Naive thymus-derived CD8-positive, alpha-beta T cell (primary cell): ENCODE results near the gene SSH3. TPM values are rescaled to one million over a fixed set of nuclear protein-coding genes. Genes with fewer than 3 reads are reported as not detected.

Source experiments
- ATAC-seq, 2 donors: fragments of 150-1000 bp; cut with Tn5 transposase in 1 of 2; sonication (Bioruptor Pico), chemical (Tn5 transposase) in 1 of 2; 1 replicate in 1 of 2; 2 replicates in 1 of 2; pipeline ENCODE4 v1.10.0; 2021; ENCODE audit warnings: mild to moderate bottlenecking in 2 of 2, moderate library complexity in 2 of 2
- POLR2A ChIA-PET: fragments of 350-600 bp; sonication (Branson Sonifier 250); formaldehyde crosslinking; loops from one replicate; lab custom pipeline; 2021; ENCODE audit warnings: antibody characterized with exemption; lab: Charles Lee
- DNase-seq, 10 donors: peaks; one replicate each; pipeline versions ENCODE4 v3.0.0 to v3.0.0-alpha.2; 2020 to 2022
- H3K27ac Mint-ChIP-seq, 10 donors: one replicate each; pipeline ENCODE4 v1.8.0; 2020 to 2022; ENCODE audit warnings: mild to moderate bottlenecking in 10 of 10, mixed read lengths in 10 of 10, moderate library complexity in 4 of 10, inconsistent platforms in 1 of 10
- H3K27me3 Mint-ChIP-seq, 5 donors: one replicate each; pipeline ENCODE4 v1.8.0; 2021 to 2022; ENCODE audit warnings: mixed read lengths in 5 of 5
- H3K36me3 Mint-ChIP-seq, 3 donors: one replicate each; pipeline ENCODE4 v1.8.0; 2020 to 2022; ENCODE audit warnings: mixed read lengths in 3 of 3, mild to moderate bottlenecking in 2 of 3, inconsistent platforms in 1 of 3
- H3K4me1 Mint-ChIP-seq, 4 donors: one replicate each; pipeline ENCODE4 v1.8.0; 2021 to 2022; ENCODE audit warnings: mixed read lengths in 4 of 4
- H3K4me3 Mint-ChIP-seq, 10 donors: one replicate each; pipeline ENCODE4 v1.8.0; 2020 to 2022; ENCODE audit warnings: mild to moderate bottlenecking in 10 of 10, mixed read lengths in 10 of 10, moderate library complexity in 6 of 10, inconsistent platforms in 1 of 10
- H3K9me3 Mint-ChIP-seq, 9 donors: one replicate each; pipeline ENCODE4 v1.8.0; 2020 to 2022; ENCODE audit warnings: mixed read lengths in 9 of 9, mild to moderate bottlenecking in 3 of 9, inconsistent platforms in 1 of 9, moderate library complexity in 1 of 9
- polyA plus RNA-seq, 3 donors: library from polyadenylated mRNA; unstranded; fragments of 300-500 nt; fragmentation: Illumina TruSeq; gene quantifications; one replicate each; pipeline ENCODE4 v1.2.3, GENCODE V29; 2021
- total RNA-seq, 8 experiments: library from RNA in 2 of 8; stranded (reverse) in 2 of 8; gene quantifications; one replicate each; pipeline ENCODE4 v1.2.3 and lab custom pipeline; 2021 to 2026

SSH3 gene
- total and polyA plus RNA-seq, 5 experiments from 2014 or later: 1.7 to 25.3 (median 4.5) TPM

GRCh38 chr11:67262731-67263675 lies 40.3 kb upstream of the SSH3 start:
- Mint-ChIP-seq H3K9me3 (no peaks in the 10 kb centered on the region), H3K4me3 (peak overlapping the region; percentile 46 to 93 (median 67)), H3K27me3 (no peaks in the 10 kb centered on the region), H3K36me3 (peaks cover 2 to 9% (median 8%) of the 10 kb centered on the region in 3 donors), H3K27ac (peak overlapping the region; percentile 53 to 92 (median 77)), H3K4me1 (peaks cover 27 to 51% (median 44%) of the 10 kb centered on the region in 4 donors)
- POLR2A ChIA-PET: interaction anchor here (1.3 to 35.0 kb wide), 8 partner anchors 9 to 129 kb away, joined by 3 to 2293 read pairs (median 17); partner anchors contain the start of genes ANKRD13D, POLD4, RAD9A and SSH3
- peak; percentile 43 to 46 for ATAC-seq
- peak; percentile 39 to 82 (median 68) for DNase-seq

- DNase-seq (peak in 1 of 10 donors; percentile 18), ATAC-seq (no peak)
- Mint-ChIP-seq H3K27me3 (no peaks in the 10 kb centered on the region), H3K4me3 (peak overlapping the region in 9 of 10 donors; percentile 36 to 98 (median 63)), H3K9me3 (no peaks in the 10 kb centered on the region), H3K27ac (peak overlapping the region in 7 of 10 donors; percentile 49 to 90 (median 82)), H3K36me3 (peaks cover 4 to 17% (median 12%) of the 10 kb centered on the region in 3 donors), H3K4me1 (peaks cover 27 to 58% (median 53%) of the 10 kb centered on the region in 4 donors)
- POLR2A ChIA-PET: interaction anchor here (0.8 to 35.0 kb wide), 3 partner anchors 24 to 89 kb away, joined by 3 to 2293 read pairs (median 30); partner anchors contain the start of genes ANKRD13D and SSH3
Observed at GRCh38 chr11:67264260-67264659, 39.1 kb upstream of the SSH3 start.

GRCh38 chr11:67264877-67265632 lies 38.3 kb upstream of the SSH3 start:
- Mint-ChIP-seq H3K4me3 (peak overlapping the region; percentile 61 to 98 (median 78)), H3K4me1 (peaks cover 28 to 61% (median 58%) of the 10 kb centered on the region in 4 donors), H3K36me3 (peaks cover 4 to 17% (median 12%) of the 10 kb centered on the region in 3 donors), H3K27ac (peak overlapping the region; percentile 78 to 90 (median 88)), H3K9me3 (no peaks in the 10 kb centered on the region), H3K27me3 (no peaks in the 10 kb centered on the region)
- DNase-seq (peak in 1 of 10 donors; percentile 61), ATAC-seq (no peak)
- POLR2A ChIA-PET: interaction anchor here (0.8 to 35.0 kb wide), 6 partner anchors 11 to 762 kb away, joined by 3 to 2293 read pairs (median 3); partner anchors contain the start of genes ANKRD13D and SSH3

- Mint-ChIP-seq H3K9me3 (no peaks in the 10 kb centered on the region), H3K4me1 (peaks cover 36 to 68% (median 65%) of the 10 kb centered on the region in 4 donors), H3K4me3 (peak overlapping the region; percentile 74 to 98 (median 81)), H3K36me3 (peaks cover 4 to 25% (median 17%) of the 10 kb centered on the region in 3 donors), H3K27ac (peak overlapping the region; percentile 70 to 90 (median 88)), H3K27me3 (no peaks in the 10 kb centered on the region)
- peak; percentile 43 to 49 for ATAC-seq
- peak; percentile 57 to 84 (median 79) for DNase-seq
- POLR2A ChIA-PET: interaction anchor here (0.9 to 35.0 kb wide), 9 partner anchors 11 to 763 kb away, joined by 3 to 2293 read pairs (median 10); partner anchors contain the start of genes ANKRD13D, POLD4, PPP1CA and SSH3
Observed at GRCh38 chr11:67265633-67266448, 37.5 kb upstream of the SSH3 start.

- Mint-ChIP-seq H3K27ac (peak within 1 kb of the TSS; percentile 95 to 100 (median 96)), H3K4me1 (peaks cover 43 to 73% (median 70%) of the 10 kb centered on the region in 4 donors), H3K36me3 (peaks cover 4 to 26% (median 17%) of the 10 kb centered on the region in 3 donors), H3K9me3 (no peaks in the 10 kb centered on the region), H3K4me3 (peak within 1 kb of the TSS; percentile 92 to 98 (median 97)), H3K27me3 (no peaks in the 10 kb centered on the region)
- POLR2A ChIA-PET: interaction anchor here (1.0 to 35.0 kb wide), 7 partner anchors 12 to 143 kb away, joined by 5 to 2293 read pairs (median 17); partner anchors contain the start of genes ANKRD13D, POLD4, PPP1CA and SSH3
- ATAC-seq (peak; percentile 33 to 35), DNase-seq (peak in 3 of 10 donors; percentile 47 to 71 (median 52))
Observed at GRCh38 chr11:67266449-67267187, 36.7 kb upstream of the SSH3 start, which contains the start of gene GRK2. TSS of gene GRK2 (plus strand) at chr11:67266473. CDS start at chr11:67266700, 227 bp downstream.

- POLR2A ChIA-PET: interaction anchor here (0.6 to 35.0 kb wide), 18 partner anchors 13 to 217 kb away, joined by 3 to 2293 read pairs (median 5); partner anchors contain the start of genes ANKRD13D, POLD4, PPP1CA and PTPRCAP
- Mint-ChIP-seq H3K4me1 (peaks cover 42 to 74% (median 70%) of the 10 kb centered on the region in 4 donors), H3K4me3 (peak overlapping the region; percentile 92 to 98 (median 97)), H3K27me3 (no peaks in the 10 kb centered on the region), H3K36me3 (peaks cover 4 to 26% (median 17%) of the 10 kb centered on the region in 3 donors), H3K9me3 (no peaks in the 10 kb centered on the region), H3K27ac (peak overlapping the region; percentile 95 to 100 (median 96))
- ATAC-seq: peak; percentile 2 to 13
- DNase-seq: peak in 3 of 10 donors; percentile 47 to 71 (median 49)
Observed at GRCh38 chr11:67267188-67268080, 35.9 kb upstream of the SSH3 start.

- H3K4me3 Mint-ChIP-seq: peak overlapping the region; percentile 92 to 98 (median 97)
- DNase-seq (peak in 8 of 10 donors; percentile 57 to 82 (median 64)), ATAC-seq (peak; percentile 26 to 44)
- peaks cover 4 to 27% (median 17%) of the 10 kb centered on the region in 3 donors for H3K36me3 Mint-ChIP-seq
- peak overlapping the region; percentile 95 to 100 (median 96) for H3K27ac Mint-ChIP-seq
- no peaks in the 10 kb centered on the region for H3K27me3 Mint-ChIP-seq
- POLR2A ChIA-PET: interaction anchor here (0.9 to 35.0 kb wide), 15 partner anchors 13 to 216 kb away, joined by 3 to 2293 read pairs (median 5); partner anchors contain the start of genes ANKRD13D, POLD4, PPP1CA and PTPRCAP
- peaks cover 34 to 74% (median 70%) of the 10 kb centered on the region in 4 donors for H3K4me1 Mint-ChIP-seq
- no peaks in the 10 kb centered on the region for H3K9me3 Mint-ChIP-seq
Observed at GRCh38 chr11:67268081-67268961, 35.0 kb upstream of the SSH3 start.

- peak overlapping the region; percentile 95 to 100 (median 96) for H3K27ac Mint-ChIP-seq
- H3K27me3 Mint-ChIP-seq: no peaks in the 10 kb centered on the region
- POLR2A ChIA-PET: interaction anchor here (1.0 to 35.0 kb wide), 4 partner anchors 29 to 83 kb away, joined by 4 to 2293 read pairs (median 36); partner anchors contain the start of genes ANKRD13D, POLD4 and SSH3
- peak overlapping the region; percentile 92 to 98 (median 97) for H3K4me3 Mint-ChIP-seq
- ATAC-seq (no peak), DNase-seq (no peak)
- peaks cover 34 to 76% (median 69%) of the 10 kb centered on the region in 4 donors for H3K4me1 Mint-ChIP-seq
- H3K9me3 Mint-ChIP-seq: no peaks in the 10 kb centered on the region
- H3K36me3 Mint-ChIP-seq: peaks cover 4 to 30% (median 17%) of the 10 kb centered on the region in 3 donors
Observed at GRCh38 chr11:67268962-67269268, 34.4 kb upstream of the SSH3 start.
